ENCODE results near the gene BSN. TPM values are rescaled to one million over a fixed set of nuclear protein-coding genes. Genes with fewer than 3 reads are reported as not detected.

BSN gene
- total RNA-seq, 6 experiments from 2014 or later: 0.31 to 0.68 (median 0.50) TPM

- peak in 1 of 3 donors; percentile 28 for DNase-seq
- intact Hi-C loops (cut with DNase I): no loop called here
- peaks cover 0 to 7% (median under 1%) of the 10 kb centered on the region in 4 donors for H3K36me3 ChIP-seq
- H3K27me3 ChIP-seq: no peaks in the 10 kb centered on the region
- H3K4me3 ChIP-seq: no peak overlapping the region
- H3K9me3 ChIP-seq: no peaks in the 10 kb centered on the region
- peaks cover 0 to 68% (median 20%) of the 10 kb centered on the region in 4 donors for H3K4me1 ChIP-seq
- ATAC-seq: no peak
- WGBS (ENCODE audit: insufficient coverage, low coverage, low lambda C conversion rate, missing lambda C conversion rate): 79% methylated on average over 6 of the region's 6 CpGs
- peak overlapping the region in 2 of 3 donors; percentile 7 to 80 for H3K27ac ChIP-seq
- TF ChIP-seq POLR2A (IDR thresholded peaks at IDR 0.05): no peak
- TF ChIP-seq, protein P1, sequence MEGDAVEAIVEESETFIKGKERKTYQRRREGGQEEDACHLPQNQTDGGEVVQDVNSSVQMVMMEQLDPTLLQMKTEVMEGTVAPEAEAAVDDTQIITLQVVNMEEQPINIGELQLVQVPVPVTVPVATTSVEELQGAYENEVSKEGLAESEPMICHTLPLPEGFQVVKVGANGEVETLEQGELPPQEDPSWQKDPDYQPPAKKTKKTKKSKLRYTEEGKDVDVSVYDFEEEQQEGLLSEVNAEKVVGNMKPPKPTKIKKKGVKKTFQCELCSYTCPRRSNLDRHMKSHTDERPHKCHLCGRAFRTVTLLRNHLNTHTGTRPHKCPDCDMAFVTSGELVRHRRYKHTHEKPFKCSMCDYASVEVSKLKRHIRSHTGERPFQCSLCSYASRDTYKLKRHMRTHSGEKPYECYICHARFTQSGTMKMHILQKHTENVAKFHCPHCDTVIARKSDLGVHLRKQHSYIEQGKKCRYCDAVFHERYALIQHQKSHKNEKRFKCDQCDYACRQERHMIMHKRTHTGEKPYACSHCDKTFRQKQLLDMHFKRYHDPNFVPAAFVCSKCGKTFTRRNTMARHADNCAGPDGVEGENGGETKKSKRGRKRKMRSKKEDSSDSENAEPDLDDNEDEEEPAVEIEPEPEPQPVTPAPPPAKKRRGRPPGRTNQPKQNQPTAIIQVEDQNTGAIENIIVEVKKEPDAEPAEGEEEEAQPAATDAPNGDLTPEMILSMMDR (IDR thresholded peaks at IDR 0.05): no peak
Observed at GRCh38 chr3:49519296-49519695, 35.0 kb upstream of the BSN start.

DNA sequence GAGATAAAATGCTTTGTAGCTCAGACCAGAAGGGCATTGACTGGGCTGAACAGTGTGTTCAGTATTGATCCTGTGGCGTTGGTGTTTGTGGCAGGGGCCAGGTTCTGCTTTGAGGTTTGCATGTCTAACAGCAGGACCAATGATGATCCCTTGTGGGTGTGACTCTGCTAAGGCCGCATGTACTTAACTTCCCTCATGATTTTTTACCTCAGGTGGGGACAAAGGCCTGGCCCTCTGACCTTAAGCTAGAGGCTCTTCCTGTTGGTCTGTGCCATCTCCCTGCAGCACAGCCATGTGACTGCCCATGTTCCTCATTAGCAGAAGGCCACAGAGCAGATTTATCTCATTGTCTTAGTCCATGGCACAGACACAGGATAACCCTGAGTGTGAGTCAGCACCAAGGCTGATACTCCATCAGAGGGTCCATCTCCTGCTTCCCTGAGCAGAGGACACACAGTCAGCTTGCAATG, 34.3 kb upstream of the BSN start:
- DNase-seq (peak; percentile 51 to 85 (median 84)), ATAC-seq (peak; percentile 88 to 94 (median 89))
- intact Hi-C loops (cut with DNase I): no loop called here
- no peaks in the 10 kb centered on the region for H3K27me3 ChIP-seq
- H3K9me3 ChIP-seq: no peaks in the 10 kb centered on the region
- H3K4me3 ChIP-seq: no peak overlapping the region
- H3K4me1 ChIP-seq: peaks cover 0 to 62% (median 17%) of the 10 kb centered on the region in 4 donors
- peaks cover 0 to 10% (median under 1%) of the 10 kb centered on the region in 4 donors for H3K36me3 ChIP-seq
- 33% methylated on average over 1 of the region's 2 CpGs for WGBS (ENCODE audit: insufficient coverage, low coverage, low lambda C conversion rate, missing lambda C conversion rate)
- peak; percentile 52 for TF ChIP-seq POLR2A (IDR thresholded peaks at IDR 0.05)
- TF ChIP-seq, protein P1 (IDR thresholded peaks at IDR 0.05): no peak
- peak overlapping the region in 2 of 3 donors; percentile 56 to 80 for H3K27ac ChIP-seq

DNA sequence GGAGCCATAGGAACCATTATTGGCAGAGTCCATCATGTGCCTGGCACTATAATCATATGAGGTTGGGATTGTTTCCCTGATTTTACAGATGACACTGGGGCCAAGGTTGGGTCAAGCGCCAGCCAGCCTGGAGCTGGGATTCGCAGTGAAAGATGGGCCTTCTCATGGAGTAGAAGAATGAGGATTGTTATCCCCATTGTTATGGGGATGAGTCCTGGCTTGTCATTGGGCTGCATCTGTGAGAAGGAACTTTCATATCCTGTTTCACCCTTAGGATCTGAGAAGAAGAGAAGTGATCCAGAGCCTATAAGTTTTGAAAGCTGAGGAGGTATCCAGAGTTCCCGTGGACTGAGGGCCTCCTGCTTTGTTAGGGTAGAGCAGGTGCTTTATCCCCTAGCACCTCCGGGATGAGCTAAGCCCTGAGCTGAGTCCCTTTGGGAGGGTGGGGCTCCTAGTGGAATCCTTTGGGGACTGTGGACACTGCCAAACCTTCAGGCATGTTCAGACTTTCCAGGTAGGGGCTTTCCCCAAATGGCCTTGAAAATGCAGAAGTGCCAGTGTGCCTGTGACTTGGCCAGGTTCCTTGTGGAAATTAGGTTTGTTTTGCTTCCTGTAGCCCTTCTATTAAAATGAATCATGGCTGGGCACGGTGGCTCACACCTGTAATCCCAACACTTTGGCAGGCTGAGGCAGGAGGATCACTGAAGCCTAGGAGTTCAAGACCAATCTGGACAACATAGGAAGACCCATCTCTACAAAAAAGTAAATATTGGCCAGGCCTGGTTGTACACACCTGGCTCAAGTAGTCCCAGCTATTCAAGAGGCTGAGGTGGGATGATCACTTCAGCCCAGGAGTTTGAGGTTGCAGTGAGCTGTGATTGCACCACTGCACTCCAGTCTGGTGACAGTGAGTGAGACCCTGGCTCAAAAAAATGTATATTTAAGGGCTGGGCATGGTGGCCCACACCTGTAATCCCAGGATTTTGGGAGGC, 30.2 kb upstream of the BSN start:
- Histone ChIP-seq H3K9me3 (no peaks in the 10 kb centered on the region), H3K27ac (no peak overlapping the region), H3K4me1 (peaks cover 0 to 26% (median 9%) of the 10 kb centered on the region in 4 donors), H3K36me3 (peaks cover 0 to 6% (median 0%) of the 10 kb centered on the region in 4 donors), H3K27me3 (no peaks in the 10 kb centered on the region), H3K4me3 (no peak overlapping the region)
- DNase-seq (peak in 1 of 3 donors; percentile 28), ATAC-seq (peak in 1 of 4 donors; percentile 28)
- intact Hi-C loops (cut with DNase I): no loop called here
- WGBS (ENCODE audit: insufficient coverage, low coverage, low lambda C conversion rate, missing lambda C conversion rate): 67% methylated on average over 3 of the region's 5 CpGs
- TF ChIP-seq POLR2A (IDR thresholded peaks at IDR 0.05): no peak
- TF ChIP-seq, protein P1 (IDR thresholded peaks at IDR 0.05): no peak

GRCh38 chr3:49529567-49529966, 24.7 kb upstream of the BSN start:
- H3K9me3 ChIP-seq: no peaks in the 10 kb centered on the region
- no peak for TF ChIP-seq POLR2A (IDR thresholded peaks at IDR 0.05)
- TF ChIP-seq, protein P1 (IDR thresholded peaks at IDR 0.05): no peak
- peaks cover 0 to 30% (median 1%) of the 10 kb centered on the region in 4 donors for H3K36me3 ChIP-seq
- no peak for DNase-seq
- intact Hi-C loops (cut with DNase I): no loop called here
- no peak overlapping the region for H3K4me3 ChIP-seq
- H3K27me3 ChIP-seq: no peaks in the 10 kb centered on the region
- no peak overlapping the region for H3K27ac ChIP-seq
- H3K4me1 ChIP-seq: peaks cover 0 to 9% (median 2%) of the 10 kb centered on the region in 4 donors
- ATAC-seq: no peak

Measured in right lobe of liver (tissue), 6 donors.